ENCODE results near the gene MAL.

DNA sequence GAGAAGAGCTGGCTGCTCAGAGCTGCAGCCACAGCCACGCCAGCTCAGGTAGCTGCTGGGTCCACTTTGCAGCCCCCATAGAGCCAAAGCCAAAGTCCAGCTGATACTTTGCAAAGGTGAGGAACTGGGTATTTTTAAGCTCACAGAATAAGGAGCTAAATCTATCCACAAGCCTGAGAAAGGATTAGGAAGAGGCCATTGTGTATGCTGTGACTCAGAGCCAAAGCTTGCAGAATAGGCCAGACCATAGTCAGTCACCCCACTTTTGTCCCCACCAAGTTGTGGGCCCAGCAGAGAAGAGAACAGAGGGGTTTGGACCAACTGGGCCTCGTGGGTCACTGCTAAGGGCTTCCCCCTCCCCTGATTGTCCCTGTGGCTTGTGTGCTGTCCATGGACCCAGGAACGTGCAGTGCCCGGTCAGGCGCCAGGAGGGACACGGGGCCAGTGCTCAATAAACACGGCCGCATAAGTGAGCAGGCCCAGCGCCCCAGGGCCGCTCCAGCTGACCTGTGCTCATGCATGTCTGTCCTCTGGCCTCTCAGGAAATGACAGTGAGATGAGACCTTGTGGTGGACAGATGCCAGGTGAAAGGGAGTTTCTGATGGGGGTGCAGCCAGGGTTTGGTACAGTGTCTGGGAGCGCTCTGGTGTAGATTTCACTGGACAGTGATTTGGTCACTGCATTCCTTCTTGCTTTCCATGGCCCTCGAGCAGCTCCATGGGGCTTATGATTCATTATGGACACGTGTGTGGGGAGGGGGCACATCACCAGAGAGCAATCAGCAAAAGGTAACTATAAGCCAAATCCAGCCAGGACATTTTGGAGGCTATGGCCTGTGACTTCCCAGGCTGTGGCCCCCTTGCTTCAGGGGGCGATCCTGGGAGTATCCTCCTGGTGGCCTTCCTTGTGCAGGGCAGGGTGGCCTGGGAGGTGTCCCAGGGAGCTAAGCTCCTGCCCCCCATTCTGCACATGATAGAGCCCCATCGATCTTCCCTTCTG, 31.3 kb downstream of the MAL start:
- TF ChIP-seq CTCF (IDR thresholded peaks at IDR 0.05) = no peak
- TF ChIP-seq POLR2A (IDR thresholded peaks at IDR 0.05) = no peak

Measured in testis (tissue), 2 donors.